H9 (cell line): ENCODE results near the gene RRP36. TPM values are rescaled to one million over a fixed set of nuclear protein-coding genes. Genes with fewer than 3 reads are reported as not detected.

Source experiments
- DNase-seq: peaks from one replicate; pipeline ENCODE4 v3.0.0-alpha.2; 2017
- H2AFZ ChIP-seq: one replicate; pipeline ENCODE4 v1.6.1; 2013; ENCODE audit warnings: mild to moderate bottlenecking, low read length, control low read depth, moderate library complexity
- H2AK5ac ChIP-seq: 2 replicates; pipeline ENCODE4 v1.6.1; 2013; ENCODE audit warnings: low read length, control low read depth, mixed read lengths; ENCODE audit not compliant: insufficient read length
- H2BK120ac ChIP-seq: one replicate; pipeline ENCODE4 v1.6.1; 2013; ENCODE audit warnings: low read depth, mild to moderate bottlenecking, low read length, control low read depth, inconsistent platforms; ENCODE audit not compliant: poor library complexity, severe bottlenecking
- H2BK12ac ChIP-seq: 2 replicates; pipeline ENCODE4 v1.6.1; 2013; ENCODE audit warnings: low read length, control low read depth, mixed read lengths, low read depth; ENCODE audit not compliant: insufficient read length
- H2BK15ac ChIP-seq: 2 replicates; pipeline ENCODE4 v1.6.1; 2013; ENCODE audit warnings: low read depth, low read length, control low read depth
- H2BK20ac ChIP-seq: one replicate; pipeline ENCODE4 v1.6.1; 2013; ENCODE audit warnings: low read depth, mild to moderate bottlenecking, low read length, control low read depth, inconsistent platforms; ENCODE audit not compliant: poor library complexity, severe bottlenecking
- H2BK5ac ChIP-seq: 2 replicates; pipeline ENCODE4 v1.6.1; 2013; ENCODE audit warnings: low read length, control low read depth, mixed read lengths; ENCODE audit not compliant: insufficient read length
- H3K14ac ChIP-seq: 2 replicates; pipeline ENCODE4 v1.6.1; 2013; ENCODE audit warnings: low read length, control low read depth; ENCODE audit not compliant: insufficient read depth
- H3K18ac ChIP-seq: 2 replicates; pipeline ENCODE4 v1.6.1; 2013; ENCODE audit warnings: low read depth, mild to moderate bottlenecking, mixed read lengths, low read length, control low read depth; ENCODE audit not compliant: insufficient read length
- H3K23ac ChIP-seq: 2 replicates; pipeline ENCODE4 v1.6.1; 2013; ENCODE audit warnings: low read length, control low read depth, mixed read lengths, low read depth; ENCODE audit not compliant: insufficient read length
- H3K23me2 ChIP-seq: 2 replicates; pipeline ENCODE4 v1.6.1; 2013; ENCODE audit warnings: low read depth, mild to moderate bottlenecking, mixed read lengths, low read length, control low read depth; ENCODE audit not compliant: insufficient read length, poor library complexity, severe bottlenecking
- H3K27ac ChIP-seq: 2 replicates; pipeline ENCODE4 v1.5.1; 2013; ENCODE audit warnings: low read length, control low read depth, mixed read lengths, low read depth; ENCODE audit not compliant: insufficient read length
- H3K27me3 ChIP-seq: 2 replicates; pipeline ENCODE4 v1.6.1; 2013; ENCODE audit warnings: low read length, control low read depth, inconsistent platforms; ENCODE audit not compliant: insufficient read depth
- H3K4ac ChIP-seq: 2 replicates; pipeline ENCODE4 v1.6.1; 2013; ENCODE audit warnings: low read depth, mild to moderate bottlenecking, control low read depth, inconsistent platforms, low read length, moderate library complexity
- H3K4me1 ChIP-seq: 2 replicates; pipeline ENCODE4 v1.6.1; 2013; ENCODE audit warnings: low read length, control low read depth, inconsistent platforms; ENCODE audit not compliant: insufficient read depth
- H3K4me2 ChIP-seq: 2 replicates; pipeline ENCODE4 v1.6.1; 2013; ENCODE audit warnings: low read length, control low read depth, mixed read lengths; ENCODE audit not compliant: insufficient read length, insufficient read depth
- H3K56ac ChIP-seq: 2 replicates; pipeline ENCODE4 v1.6.1; 2013; ENCODE audit warnings: low read depth, mild to moderate bottlenecking, mixed read lengths, low read length, control low read depth; ENCODE audit not compliant: insufficient read length
- H3K79me1 ChIP-seq: 2 replicates; pipeline ENCODE4 v1.6.1; 2013; ENCODE audit warnings: low read depth, mild to moderate bottlenecking, moderate library complexity, low read length, control low read depth, inconsistent platforms; ENCODE audit not compliant: insufficient read depth, poor library complexity, severe bottlenecking
- H3K79me2 ChIP-seq: 2 replicates; pipeline ENCODE4 v1.6.1; 2013; ENCODE audit warnings: low read length, control low read depth, inconsistent platforms; ENCODE audit not compliant: insufficient read depth
- H3K9ac ChIP-seq: 2 replicates; pipeline ENCODE4 v1.6.1; 2013; ENCODE audit warnings: low read length, control low read depth, mixed read lengths; ENCODE audit not compliant: insufficient read length; ENCODE audit errors: extremely low read depth
- H3K9me3 ChIP-seq: one replicate; pipeline ENCODE4 v1.6.1; 2013; ENCODE audit warnings: low read depth, low read length, inconsistent platforms; ENCODE audit not compliant: control insufficient read depth
- H3T11ph ChIP-seq: one replicate; pipeline ENCODE4 v1.6.1; 2013; ENCODE audit warnings: mild to moderate bottlenecking, low read length, control low read depth, inconsistent platforms
- H4K20me1 ChIP-seq: one replicate; pipeline ENCODE4 v1.6.1; 2013; ENCODE audit not compliant: control insufficient read depth, insufficient read length, insufficient read depth
- H4K5ac ChIP-seq: 2 replicates; pipeline ENCODE4 v1.6.1; 2013; ENCODE audit warnings: low read depth, mild to moderate bottlenecking, mixed read lengths, low read length, control low read depth; ENCODE audit not compliant: insufficient read length
- H4K8ac ChIP-seq: replicated peaks from 2 replicates; pipeline ENCODE4 v1.6.1; 2013; ENCODE audit warnings: low read length, control low read depth, mixed read lengths, low read depth; ENCODE audit not compliant: insufficient read length
- H4K91ac ChIP-seq: 2 replicates; pipeline ENCODE4 v1.6.1; 2013; ENCODE audit warnings: low read depth, mild to moderate bottlenecking, moderate library complexity, mixed read lengths, low read length, control low read depth; ENCODE audit not compliant: insufficient read length
- H3K27ac Mint-ChIP-seq, 3 experiments: 2 replicates in 2 of 3; 3 replicates in 1 of 3; pipeline ENCODE4 v1.8.0; 2020 to 2021; ENCODE audit warnings: mixed read lengths in 3 of 3, mild to moderate bottlenecking in 1 of 3, moderate library complexity in 1 of 3
- H3K27me3 Mint-ChIP-seq: 2 replicates; pipeline ENCODE4 v1.8.0; 2021; ENCODE audit warnings: low read depth, mild to moderate bottlenecking, moderate library complexity, mixed read lengths
- H3K36me3 Mint-ChIP-seq, 3 experiments: 2 replicates in 2 of 3; 3 replicates in 1 of 3; pipeline ENCODE4 v1.8.0; 2020 to 2021; ENCODE audit warnings: low read depth in 3 of 3, mixed read lengths in 3 of 3; ENCODE audit not compliant: insufficient read depth in 1 of 3
- H3K4me1 Mint-ChIP-seq, 2 experiments: 2 replicates each; pipeline ENCODE4 v1.8.0; 2020; ENCODE audit warnings: mixed read lengths in 2 of 2
- H3K4me3 Mint-ChIP-seq, 2 experiments: 2 replicates in 1 of 2; 3 replicates in 1 of 2; pipeline ENCODE4 v1.8.0; 2020 to 2021; ENCODE audit warnings: mild to moderate bottlenecking in 2 of 2, mixed read lengths in 2 of 2, moderate library complexity in 1 of 2
- H3K9me3 Mint-ChIP-seq, 2 experiments: 2 replicates in 1 of 2; 3 replicates in 1 of 2; pipeline ENCODE4 v1.8.0; 2020; ENCODE audit warnings: mild to moderate bottlenecking in 2 of 2, mixed read lengths in 2 of 2, moderate library complexity in 1 of 2
- CTCF ChIP-seq: fragments of 200-600 bp; sonication (generic); conservative IDR thresholded peaks from 3 replicates; pipeline ENCODE4 v1.8.0; 2021; ENCODE audit warnings: antibody characterized with exemption, mild to moderate bottlenecking
- WGBS: extraction: QIAGEN DNeasy Blood & Tissue Kit; methylation state at CpG from one replicate; pipeline ENCODE4 v1.1.7; 2013; ENCODE audit warnings: missing lambda C conversion rate, low lambda C conversion rate, mixed read lengths; ENCODE audit not compliant: insufficient read length; ENCODE audit errors: extremely low coverage; 5-methylcytosine and 5-hydroxymethylcytosine counted together
- total RNA-seq: library from RNA; stranded (reverse); gene quantifications from 2 replicates; pipeline ENCODE4 v1.2.1, GENCODE V29; 2021

The RRP36 gene
- total RNA-seq, 1 experiment from 2014 or later = 117 TPM

GRCh38 chr6:43077333-43077809 lies 55.9 kb downstream of the RRP36 start:
- Mint-ChIP-seq H3K27me3 (no peaks in the 10 kb centered on the region), H3K27ac (0 out of 7 replicates have a peak overlapping the region, but pooled peaks of 1 of the 3 experiments have one; percentile 85), H3K36me3 (peaks cover 9 to 24% (median 18%) of the 10 kb centered on the region in 3 experiments), H3K4me3 (peak overlapping the region; percentile 85 to 90), H3K4me1 (peaks cover 27 to 42% of the 10 kb centered on the region in 2 experiments), H3K9me3 (no peaks in the 10 kb centered on the region)
- Histone ChIP-seq H3K14ac (peak overlapping the region; percentile 94; the same call in 1 of the 2 replicates), H3K79me2 (peaks cover 20% of the 10 kb centered on the region; the same call in 1 of the 2 replicates), H3K18ac (no peak overlapping the region), H3K4ac (no peak overlapping the region), H3K23me2 (peaks cover 10% of the 10 kb centered on the region), H3K27ac (no peak overlapping the region), H3K56ac (no peak overlapping the region), H3K4me1 (peaks cover 13% of the 10 kb centered on the region), H2BK120ac (no peak overlapping the region), H2BK15ac (no peak overlapping the region), H4K5ac (no peak overlapping the region), H3K23ac (no peak overlapping the region), H2AFZ (no peak overlapping the region), H4K91ac (no peak overlapping the region), H2BK12ac (no peak overlapping the region), H4K8ac (no peak overlapping the region), H3K79me1 (peaks cover 11% of the 10 kb centered on the region), H3K9me3 (no peaks in the 10 kb centered on the region), H2AK5ac (no peak overlapping the region), H3T11ph (no peak overlapping the region), H3K4me2 (peak overlapping the region; percentile 72), H3K9ac (peak overlapping the region; percentile 76), H3K27me3 (no peaks in the 10 kb centered on the region), H2BK5ac (no peak overlapping the region), H4K20me1 (no peaks in the 10 kb centered on the region), H2BK20ac (no peak overlapping the region)
- no CpG with 5 or more reads among the region's 8 CpGs for WGBS
- no peak for DNase-seq
- no peak for TF ChIP-seq CTCF
